K562 (cell line): ENCODE results near the gene TBCEL. TPM values are rescaled to one million over a fixed set of nuclear protein-coding genes. Genes with fewer than 3 reads are reported as not detected.
A peak's percentile ranks its signal among the peaks of the same experiment; 100 is the strongest.

Experiments
- ATAC-seq: fragments of 200-7000 bp; cut with Tn5 transposase; 3 replicates; pipeline ENCODE4 v1.9.1; 2020; ENCODE audit warnings: moderate library complexity
- BruUV-seq: library from RNA; stranded (reverse); fragments of 400-500 nt; replicated peaks from 2 replicates; lab custom pipeline; 2021; lab: Mats Ljungman, UMichigan
- CTCF ChIA-PET: fragments of 300-600 bp; formaldehyde crosslinking; extraction: SDS; loops from one replicate; lab custom pipeline; 2021; ENCODE audit warnings: low intra/inter-chr PET ratio; lab: Yijun Ruan, JAX
- POLR2A ChIA-PET: fragments of 300-600, 350-650 bp; sonication (Branson Sonifier 250); formaldehyde crosslinking; extraction: SDS; loops from one replicate; lab custom pipeline; 2021; ENCODE audit warnings: antibody characterized with exemption, inconsistent platforms; lab: Yijun Ruan, JAX
- DNase-seq, 4 experiments: peaks; one replicate each; pipeline versions ENCODE4 v3.0.0 to v3.0.0-alpha.2; 2011 to 2018; ENCODE audit warnings: low spot score in 3 of 4, mixed read lengths in 3 of 4; ENCODE audit errors: extremely low read depth in 1 of 4
- FAIRE-seq: peaks from 2 replicates; lab custom pipeline; 2011; peaks lifted over from hg19 to GRCh38; lab: Jason Lieb, UNC
- H2AFZ ChIP-seq: 2 replicates; pipeline ENCODE4 v1.6.0; 2011; ENCODE audit warnings: low read depth, low read length, control low read depth, inconsistent platforms
- H3K27ac ChIP-seq: fragments of 200-600 bp; 3 replicates; pipeline ENCODE4 v1.8.0; 2011; ENCODE audit warnings: low read depth, mild to moderate bottlenecking, control low read depth, inconsistent platforms, low read length, moderate library complexity, mixed read lengths; ENCODE audit errors: extremely low read depth
- H3K27me3 ChIP-seq, 2 experiments: fragments of 300-600 bp in 1 of 2; 2 replicates in 1 of 2; 3 replicates in 1 of 2; pipeline versions ENCODE4 v1.6.0 to v1.8.0; 2011; ENCODE audit warnings: inconsistent platforms in 2 of 2, low read length in 2 of 2, mild to moderate bottlenecking in 1 of 2, mixed read lengths in 1 of 2, moderate library complexity in 1 of 2; ENCODE audit not compliant: control insufficient read depth in 2 of 2, insufficient read depth in 2 of 2
- H3K36me3 ChIP-seq: fragments of 300-600 bp; 3 replicates; pipeline ENCODE4 v1.8.0; 2011; ENCODE audit warnings: mild to moderate bottlenecking, low read length, inconsistent platforms; ENCODE audit not compliant: control insufficient read depth, insufficient read depth
- H3K4me1 ChIP-seq, 2 experiments: fragments of 200-600 bp in 1 of 2; replicated peaks in 1 of 2; 2 replicates in 1 of 2; 3 replicates in 1 of 2; pipeline versions ENCODE4 v1.5.1 to v1.8.0; 2011; ENCODE audit warnings: inconsistent platforms in 2 of 2, low read length in 2 of 2, mild to moderate bottlenecking in 1 of 2, mixed read lengths in 1 of 2, moderate library complexity in 1 of 2; ENCODE audit not compliant: control insufficient read depth in 2 of 2, insufficient read depth in 2 of 2
- H3K4me2 ChIP-seq: 2 replicates; pipeline ENCODE4 v1.6.1; 2011; ENCODE audit warnings: low read length, control low read depth, inconsistent platforms, mixed read lengths; ENCODE audit not compliant: insufficient read depth
- H3K4me3 ChIP-seq: fragments of 200-600 bp; sonication (generic), shearing (Covaris generic); 2 replicates; pipeline ENCODE4 v1.5.1; 2016; ENCODE audit warnings: control low read depth, inconsistent platforms
- H3K79me2 ChIP-seq: fragments of 200-600 bp; 3 replicates; pipeline ENCODE4 v1.8.0; 2011; ENCODE audit warnings: low read length, inconsistent platforms; ENCODE audit not compliant: control insufficient read depth, insufficient read depth
- H3K9ac ChIP-seq, 2 experiments: 2 replicates each; pipeline versions ENCODE4 v1.6.0 to v1.6.1; 2011; ENCODE audit warnings: low read depth in 2 of 2, low read length in 2 of 2, control low read depth in 1 of 2, inconsistent platforms in 1 of 2, mild to moderate bottlenecking in 1 of 2, mixed read lengths in 1 of 2; ENCODE audit not compliant: insufficient read depth in 1 of 2
- H3K9me1 ChIP-seq: one replicate; pipeline ENCODE4 v1.6.0; 2011; ENCODE audit warnings: inconsistent platforms, mild to moderate bottlenecking, low read length, moderate library complexity; ENCODE audit not compliant: control insufficient read depth, insufficient read depth
- H3K9me3 ChIP-seq: replicated peaks from 2 replicates; pipeline ENCODE4 v1.5.1; 2011; ENCODE audit warnings: low read depth, low read length, inconsistent platforms; ENCODE audit not compliant: control insufficient read depth, insufficient read depth
- H4K20me1 ChIP-seq: replicated peaks from 2 replicates; pipeline ENCODE4 v1.6.1; 2011; ENCODE audit warnings: low read length, inconsistent platforms, mixed read lengths; ENCODE audit not compliant: control insufficient read depth, insufficient read depth
- MAFG ChIP-seq: fragments of 450-650 bp; conservative IDR thresholded peaks from 2 replicates; pipeline ENCODE4 v1.6.1; 2016; ENCODE audit warnings: missing genetic modification characterization, missing compliant biosample characterization
- XRCC3 ChIP-seq: fragments of 450-650 bp; IDR thresholded peaks from 2 replicates; pipeline ENCODE4 v1.6.1; 2017; ENCODE audit warnings: mild to moderate bottlenecking, moderate library complexity
- ZNF316 ChIP-seq: fragments of 450-650 bp; IDR thresholded peaks from 2 replicates; pipeline ENCODE4 v1.6.1; 2016
- WGBS: fragments of 100-300 bp; shearing (Covaris generic); methylation state at CpG from one replicate; pipeline ENCODE4 v1.1.6; 2016; ENCODE audit warnings: low coverage, mixed read lengths; ENCODE audit not compliant: insufficient coverage; ENCODE audit errors: missing lambda C conversion rate; 5-methylcytosine and 5-hydroxymethylcytosine counted together
- in situ Hi-C: fragments of 300-500 bp; cut with MboI; formaldehyde crosslinking; loops from 4 replicates; pipeline ENCODE4 v1.15.0; 2018; ENCODE audit warnings: inconsistent platforms, mixed read lengths
- intact Hi-C: fragments of 100-400 bp; cut with micrococcal nuclease; formaldehyde crosslinking; loops from 2 replicates; pipeline ENCODE4 v1.14.2; 2022
- polyA plus RNA-seq, 8 experiments: library from polyadenylated mRNA; depleted of rRNA in 4 of 8; stranded (reverse) in 5 of 8; unstranded in 3 of 8; fragments of >200 nt; fragmentation: Nextera tagmentation in 2 of 8; fragmentation: Illumina TruSeq in 1 of 8; extraction: Ambion mirVana in 2 of 8; extraction: Trizol in 1 of 8; gene quantifications; 2 replicates each; pipeline versions ENCODE4 v1.2.1 to v1.2.3, GENCODE V29; 2011 to 2014; ENCODE audit warnings: inconsistent platforms in 1 of 8, missing spikeins in 1 of 8
- total RNA-seq, 7 experiments: library from RNA; depleted of rRNA in 6 of 7; stranded (reverse); fragments of >200 nt in 6 of 7; fragmentation: Illumina TruSeq in 2 of 7; extraction: Trizol in 2 of 7; gene quantifications; 2 replicates each; pipeline versions ENCODE4 v1.2.1 to v1.2.3, GENCODE V29; 2011 to 2021; ENCODE audit warnings: low replicate concordance in 1 of 7

TBCEL gene
- total and polyA plus RNA-seq, 9 of the 15 experiments (the other 6 are each of a cell fraction or from before 2014, with no cell fraction given): 0.39 to 2.3 (median 1.4) TPM

DNA sequence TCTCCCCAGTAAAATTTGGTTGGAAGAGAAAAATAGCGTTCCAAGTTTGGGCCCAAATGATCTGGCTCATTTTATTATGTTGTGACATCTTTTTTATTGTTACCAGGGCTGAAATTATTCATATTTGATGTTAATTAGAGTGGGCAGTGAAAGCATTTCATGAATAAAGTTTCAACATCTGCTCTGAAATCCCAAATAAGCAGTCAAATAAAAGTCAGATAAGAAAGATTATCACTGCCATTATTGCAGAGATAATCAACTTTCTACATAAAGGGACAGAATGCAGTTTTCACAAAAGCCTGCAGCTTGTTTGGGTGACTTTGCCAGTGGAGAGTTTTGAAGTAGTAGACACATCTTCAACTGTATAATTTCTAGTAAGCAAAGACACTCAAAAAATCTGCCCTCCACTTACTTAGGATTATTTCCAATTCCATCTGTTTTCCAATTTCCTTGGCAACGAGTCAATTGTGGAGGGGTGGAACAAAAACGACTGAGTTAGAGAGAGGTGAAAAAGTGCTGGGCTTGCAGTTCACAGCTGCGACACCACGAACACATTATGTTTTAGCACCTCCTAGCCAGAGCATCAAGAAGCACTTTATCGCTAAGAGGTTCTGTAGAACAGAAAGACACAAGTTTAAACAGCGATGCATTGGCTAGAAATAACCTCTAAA lies 86.1 kb downstream of the TBCEL start:
- no TSS peak for BruUV-seq
- POLR2A ChIA-PET: no interaction called here
- no peaks in the 10 kb centered on the region for H3K4me1 ChIP-seq
- H4K20me1 ChIP-seq: no peaks in the 10 kb centered on the region
- no peak for DNase-seq
- H3K4me2 ChIP-seq: no peak overlapping the region
- peaks cover 5 to 23% of the 10 kb centered on the region in 2 experiments; a peak in 3 of 5 replicates for H3K27me3 ChIP-seq
- WGBS: 0% methylated on average over 7 of the region's 7 CpGs
- CTCF ChIA-PET: no interaction called here
- H3K9me3 ChIP-seq: no peaks in the 10 kb centered on the region
- FAIRE-seq: no peak
- H3K27ac ChIP-seq: no peak overlapping the region
- H3K9me1 ChIP-seq: no peaks in the 10 kb centered on the region
- H3K9ac ChIP-seq: no peak overlapping the region
- no peak overlapping the region for H3K4me3 ChIP-seq
- H3K36me3 ChIP-seq: no peaks in the 10 kb centered on the region
- intact Hi-C loops: loop anchor here (2.0 to 5.0 kb wide), 3 partner anchors 158 to 593 kb away; no protein-coding TSS in a partner anchor
- no peaks in the 10 kb centered on the region for H3K79me2 ChIP-seq
- no peak for ATAC-seq
- H2AFZ ChIP-seq: no peak overlapping the region
- peak; percentile 48; the same call in 1 of the 2 replicates for TF ChIP-seq MAFG (tag)
- no peak for TF ChIP-seq XRCC3
- 0 out of 2 replicates have a peak, but pooled peaks have one; percentile 23 for TF ChIP-seq ZNF316
- in situ Hi-C loops: no loop called here
